Endothelial cell of umbilical vein (primary cell): ENCODE data around the gene ZNF624. TPM values are rescaled to one million over a fixed set of nuclear protein-coding genes. Genes with fewer than 3 reads are reported as not detected.

Source experiments
- BruUV-seq: library from RNA; stranded (reverse); fragments of 400-500 nt; replicated peaks from 2 replicates; lab custom pipeline; 2021; lab: Mats Ljungman, UMichigan
- CTCF ChIA-PET: fragments of 300-600, 350-600 bp; sonication (Branson Sonifier 250); formaldehyde crosslinking; loops from one replicate; lab custom pipeline; 2021; ENCODE audit warnings: antibody characterized with exemption, inconsistent platforms; lab: Charles Lee
- POLR2A ChIA-PET: fragments of 300-600, 350-600 bp; sonication (Branson Sonifier 250); formaldehyde crosslinking; loops from one replicate; lab custom pipeline; 2021; ENCODE audit warnings: antibody characterized with exemption, inconsistent platforms; lab: Charles Lee
- DNase-seq: peaks from one replicate; pipeline ENCODE4 v3.0.0-alpha.2; 2011; ENCODE audit warnings: low read depth, low spot score
- FAIRE-seq: peaks from 2 replicates; lab custom pipeline; 2011; peaks lifted over from hg19 to GRCh38; lab: Jason Lieb, UNC
- H2AFZ ChIP-seq: 2 replicates; pipeline ENCODE4 v1.6.0; 2012; ENCODE audit warnings: low read depth, low read length, control low read depth, inconsistent platforms
- H3K27ac ChIP-seq: 2 replicates; pipeline ENCODE4 v1.5.1; 2011; ENCODE audit warnings: low read depth, mild to moderate bottlenecking, control low read depth, low read length, moderate library complexity; ENCODE audit not compliant: insufficient read depth
- H3K27me3 ChIP-seq, 2 experiments: 2 replicates each; pipeline versions ENCODE4 v1.6.0 to v1.6.1; 2011; ENCODE audit warnings: low read length in 2 of 2, mixed read lengths in 1 of 2; ENCODE audit not compliant: control insufficient read depth in 2 of 2, insufficient read depth in 2 of 2
- H3K36me3 ChIP-seq, 2 experiments: 2 replicates in 1 of 2; 3 replicates in 1 of 2; pipeline ENCODE4 v1.5.1; 2011; ENCODE audit warnings: low read length in 2 of 2, mild to moderate bottlenecking in 1 of 2, moderate library complexity in 1 of 2; ENCODE audit not compliant: control insufficient read depth in 2 of 2, insufficient read depth in 2 of 2; ENCODE audit errors: extremely low read depth in 1 of 2
- H3K4me1 ChIP-seq: 3 replicates; pipeline ENCODE4 v1.5.1; 2011; ENCODE audit warnings: mild to moderate bottlenecking, low read length; ENCODE audit not compliant: control insufficient read depth, insufficient read depth; ENCODE audit errors: extremely low read depth
- H3K4me2 ChIP-seq: 2 replicates; pipeline ENCODE4 v1.6.1; 2011; ENCODE audit warnings: low read length, control low read depth, mixed read lengths; ENCODE audit not compliant: insufficient read depth
- H3K4me3 ChIP-seq, 3 experiments: fragments of 200-600 bp in 1 of 3; sonication (generic), shearing (Covaris generic) in 1 of 3; replicated peaks in 1 of 3; 2 replicates each; pipeline ENCODE4 v1.5.1; 2011 to 2016; ENCODE audit warnings: control low read depth in 3 of 3, low read length in 3 of 3, mild to moderate bottlenecking in 2 of 3, inconsistent platforms in 1 of 3, low read depth in 1 of 3, moderate library complexity in 1 of 3; ENCODE audit not compliant: insufficient read depth in 1 of 3
- H3K79me2 ChIP-seq: 2 replicates; pipeline ENCODE4 v1.6.0; 2012; ENCODE audit warnings: low read length, inconsistent platforms; ENCODE audit not compliant: control insufficient read depth, insufficient read depth
- H3K9ac ChIP-seq: replicated peaks from 2 replicates; pipeline ENCODE3; 2011; ENCODE audit warnings: low read length, control low read depth; ENCODE audit not compliant: insufficient read depth; ENCODE audit errors: extremely low read depth
- H3K9me1 ChIP-seq: replicated peaks from 3 replicates; pipeline ENCODE4 v1.6.0; 2011; ENCODE audit warnings: mild to moderate bottlenecking, low read length; ENCODE audit not compliant: control insufficient read depth, insufficient read depth; ENCODE audit errors: extremely low read depth
- H3K9me3 ChIP-seq: replicated peaks from 2 replicates; pipeline ENCODE4 v1.5.1; 2012; ENCODE audit warnings: low read length, inconsistent platforms; ENCODE audit not compliant: control insufficient read depth, insufficient read depth
- H4K20me1 ChIP-seq: replicated peaks from 2 replicates; pipeline ENCODE3; 2011; ENCODE audit warnings: mild to moderate bottlenecking, low read length; ENCODE audit not compliant: control insufficient read depth, insufficient read depth; ENCODE audit errors: extremely low read depth
- EZH2 ChIP-seq: IDR thresholded peaks from 2 replicates; pipeline ENCODE4 v1.6.1; 2012; ENCODE audit warnings: borderline replicate concordance, low read depth, mild to moderate bottlenecking, moderate library complexity, low read length, inconsistent platforms; ENCODE audit not compliant: severe bottlenecking
- FOS ChIP-seq: IDR thresholded peaks from 2 replicates; pipeline ENCODE4 v1.6.1; 2011; ENCODE audit warnings: mild to moderate bottlenecking, low read length, moderate library complexity, borderline replicate concordance; ENCODE audit not compliant: insufficient read depth
- GATA2 ChIP-seq: IDR thresholded peaks from 2 replicates; pipeline ENCODE4 v1.7.0; 2011; ENCODE audit warnings: low read depth, mild to moderate bottlenecking, moderate library complexity, mixed read lengths, low read length; ENCODE audit not compliant: insufficient read length, insufficient read depth
- JUN ChIP-seq: IDR thresholded peaks from 2 replicates; pipeline ENCODE4 v1.6.1; 2011; ENCODE audit warnings: borderline replicate concordance, low read depth; ENCODE audit not compliant: insufficient read length, insufficient read depth
- MYC ChIP-seq: IDR thresholded peaks from one replicate; pipeline ENCODE4 v1.6.1; 2011; ENCODE audit warnings: mild to moderate bottlenecking, low read depth, low read length
- POLR2A ChIP-seq: IDR thresholded peaks from 2 replicates; pipeline ENCODE4 v1.6.1; 2012; ENCODE audit warnings: low read depth, mild to moderate bottlenecking, control low read depth, low read length
- POLR2AphosphoS5 ChIP-seq: IDR thresholded peaks from 2 replicates; pipeline ENCODE4 v1.6.1; 2012; ENCODE audit warnings: low read depth, mild to moderate bottlenecking, control low read depth, low read length, moderate library complexity; ENCODE audit not compliant: insufficient read depth
- dilution Hi-C: fragments of 300-500 bp; cut with MboI; formaldehyde crosslinking; loops from one replicate; pipeline ENCODE4 v1.15.0; 2019; ENCODE audit warnings: low sequenced_read_pairs; ENCODE audit not compliant: extremely low pct_ligation_motif_present
- intact Hi-C: fragments of 100-400 bp; cut with micrococcal nuclease; formaldehyde crosslinking; loops from one replicate; pipeline ENCODE4 v1.10.0; 2022
- polyA plus RNA-seq, 4 experiments: library from polyadenylated mRNA; depleted of rRNA in 3 of 4; stranded (reverse) in 3 of 4; unstranded in 1 of 4; fragments of >200 nt; gene quantifications; 2 replicates each; pipeline versions ENCODE4 v1.2.1 to v1.2.3, GENCODE V29; 2011 to 2012; ENCODE audit warnings: missing spikeins in 1 of 4
- total RNA-seq: library from RNA; stranded (reverse); gene quantifications from 2 replicates; pipeline ENCODE4 v1.2.3, GENCODE V29; 2021
- TF ChIP-seq, protein P1 (sequence below), 2 donors: IDR thresholded peaks; 1 replicate in 1 of 2; 2 replicates in 1 of 2; pipeline ENCODE4 v1.5.1; 2011; ENCODE audit warnings: low read length in 2 of 2, mild to moderate bottlenecking in 2 of 2, moderate library complexity in 2 of 2, control low read depth in 1 of 2, inconsistent platforms in 1 of 2, low read depth in 1 of 2; ENCODE audit not compliant: insufficient read depth in 1 of 2; ENCODE audit errors: extremely low read depth in 1 of 2
- TF ChIP-seq, protein P2 (sequence below): IDR thresholded peaks from 2 replicates; pipeline ENCODE4 v1.6.1; 2011; ENCODE audit not compliant: insufficient read depth, insufficient read length

The ZNF624 gene
- total and polyA plus RNA-seq, 2 donors (not counting 3 experiments of a cell fraction or from before 2014, with no cell fraction given): 0.77 to 5.7 TPM

DNA sequence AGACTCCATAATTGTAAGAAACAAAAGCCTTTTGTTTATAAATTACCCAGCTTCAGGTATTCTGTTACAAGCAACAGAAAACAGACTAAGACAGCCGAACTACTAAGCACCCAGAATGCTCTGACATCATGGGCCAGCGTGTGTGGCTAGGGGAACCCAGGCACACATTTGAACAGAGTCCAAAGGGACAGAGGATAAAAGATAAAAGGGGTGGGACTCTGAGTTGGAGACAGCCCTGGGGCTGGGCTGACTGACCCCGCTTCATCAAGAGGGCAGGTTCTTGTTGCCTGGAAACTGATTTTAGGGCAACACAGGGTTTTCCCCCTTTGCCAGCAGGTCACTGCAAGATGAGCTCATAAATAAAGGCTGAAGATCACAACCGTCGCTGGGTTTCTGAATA lies 54.1 kb downstream of the ZNF624 start:
- FAIRE-seq (no peak), DNase-seq (no peak)
- Histone ChIP-seq H3K9me3 (no peaks in the 10 kb centered on the region), H3K4me3 (no peak overlapping the region), H3K9ac (no peak overlapping the region), H3K4me1 (no peaks in the 10 kb centered on the region), H3K9me1 (no peaks in the 10 kb centered on the region), H3K27me3 (no peaks in the 10 kb centered on the region), H4K20me1 (no peaks in the 10 kb centered on the region), H3K27ac (no peak overlapping the region), H3K36me3 (no peaks in the 10 kb centered on the region), H3K4me2 (no peak overlapping the region), H2AFZ (no peak overlapping the region), H3K79me2 (no peaks in the 10 kb centered on the region)
- dilution Hi-C loops (no loop called here), intact Hi-C loops (no loop called here)
- CTCF ChIA-PET: interaction anchor here (3.1 kb wide), 1 partner anchor 10 kb away, joined by 9 read pairs; no protein-coding TSS in a partner anchor
- no peak for TF ChIP-seq POLR2AphosphoS5
- TF ChIP-seq, protein P1, sequence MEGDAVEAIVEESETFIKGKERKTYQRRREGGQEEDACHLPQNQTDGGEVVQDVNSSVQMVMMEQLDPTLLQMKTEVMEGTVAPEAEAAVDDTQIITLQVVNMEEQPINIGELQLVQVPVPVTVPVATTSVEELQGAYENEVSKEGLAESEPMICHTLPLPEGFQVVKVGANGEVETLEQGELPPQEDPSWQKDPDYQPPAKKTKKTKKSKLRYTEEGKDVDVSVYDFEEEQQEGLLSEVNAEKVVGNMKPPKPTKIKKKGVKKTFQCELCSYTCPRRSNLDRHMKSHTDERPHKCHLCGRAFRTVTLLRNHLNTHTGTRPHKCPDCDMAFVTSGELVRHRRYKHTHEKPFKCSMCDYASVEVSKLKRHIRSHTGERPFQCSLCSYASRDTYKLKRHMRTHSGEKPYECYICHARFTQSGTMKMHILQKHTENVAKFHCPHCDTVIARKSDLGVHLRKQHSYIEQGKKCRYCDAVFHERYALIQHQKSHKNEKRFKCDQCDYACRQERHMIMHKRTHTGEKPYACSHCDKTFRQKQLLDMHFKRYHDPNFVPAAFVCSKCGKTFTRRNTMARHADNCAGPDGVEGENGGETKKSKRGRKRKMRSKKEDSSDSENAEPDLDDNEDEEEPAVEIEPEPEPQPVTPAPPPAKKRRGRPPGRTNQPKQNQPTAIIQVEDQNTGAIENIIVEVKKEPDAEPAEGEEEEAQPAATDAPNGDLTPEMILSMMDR (IDR thresholded peaks at IDR 0.05; ENCODE audit: extremely low read depth in 1 of 2, insufficient read depth in 1 of 2, low read depth in 1 of 2, low read length in 2 of 2): no peak
- no peak for TF ChIP-seq GATA2
- no peak for TF ChIP-seq EZH2
- TF ChIP-seq POLR2A: no peak
- TF ChIP-seq, protein P2, sequence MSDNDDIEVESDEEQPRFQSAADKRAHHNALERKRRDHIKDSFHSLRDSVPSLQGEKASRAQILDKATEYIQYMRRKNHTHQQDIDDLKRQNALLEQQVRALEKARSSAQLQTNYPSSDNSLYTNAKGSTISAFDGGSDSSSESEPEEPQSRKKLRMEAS: no peak
- no peak for TF ChIP-seq JUN
- no peak for TF ChIP-seq MYC
- no peak for TF ChIP-seq FOS
- BruUV-seq: no TSS peak
- POLR2A ChIA-PET: no interaction called here
